LNCAP (cell line): ENCODE results near the gene EFCAB8.

Experiments
- CTCF ChIP-seq: fragments of 450-650 bp; IDR thresholded peaks from 2 replicates; pipeline ENCODE4 v1.5.1; 2017; ENCODE audit warnings: mild to moderate bottlenecking

EFCAB8 gene

GRCh38 chr20:32880635-32881034, 21.9 kb downstream of the EFCAB8 start:
- no peak for TF ChIP-seq CTCF

- no peak for TF ChIP-seq CTCF
Observed at GRCh38 chr20:32883081-32883480, 24.4 kb downstream of the EFCAB8 start.

- no peak for TF ChIP-seq CTCF
Observed at GRCh38 chr20:32885185-32885584, 26.5 kb downstream of the EFCAB8 start.

GRCh38 chr20:32885952-32886351, 27.2 kb downstream of the EFCAB8 start:
- TF ChIP-seq CTCF = no peak

- no peak for TF ChIP-seq CTCF
Observed at GRCh38 chr20:32886652-32887051, 27.9 kb downstream of the EFCAB8 start.

- no peak for TF ChIP-seq CTCF
Observed at GRCh38 chr20:32887492-32887891, 28.8 kb downstream of the EFCAB8 start.

- no peak for TF ChIP-seq CTCF
Observed at GRCh38 chr20:32888636-32889035, 29.9 kb downstream of the EFCAB8 start.

GRCh38 chr20:32889281-32889680, 30.6 kb downstream of the EFCAB8 start:
- no peak for TF ChIP-seq CTCF
